HG03460 (cell line): ENCODE data around the gene PEPD.

Experiments used
- ATAC-seq: cut with Tn5 transposase; IDR thresholded peaks from one replicate; pipeline ENCODE4 v1.9.1; 2021; ENCODE audit not compliant: unreplicated experiment

The PEPD gene

GRCh38 chr19:33442706-33443105, 78.9 kb downstream of the PEPD start:
- ATAC-seq, result no peak

- ATAC-seq, result no peak
Measured at GRCh38 chr19:33441828-33442227, 79.8 kb downstream of the PEPD start.

GRCh38 chr19:33441277-33441699, 80.3 kb downstream of the PEPD start:
- no peak for ATAC-seq

GRCh38 chr19:33440682-33441081, 80.9 kb downstream of the PEPD start:
- ATAC-seq, result no peak

GRCh38 chr19:33440241-33440640, 81.3 kb downstream of the PEPD start:
- ATAC-seq, result no peak

- ATAC-seq, result no peak
Measured at GRCh38 chr19:33438987-33439781, 82.4 kb downstream of the PEPD start.

- no peak for ATAC-seq
Measured at GRCh38 chr19:33437821-33438671, 83.5 kb downstream of the PEPD start.

- no peak for ATAC-seq
Measured at GRCh38 chr19:33437393-33437820, 84.2 kb downstream of the PEPD start.

- ATAC-seq, result no peak
Measured at GRCh38 chr19:33436360-33437345, 84.9 kb downstream of the PEPD start.

GRCh38 chr19:33435706-33436359, 85.8 kb downstream of the PEPD start:
- no peak for ATAC-seq

- ATAC-seq, result no peak
Measured at GRCh38 chr19:33434886-33435705, 86.5 kb downstream of the PEPD start.

- ATAC-seq, result no peak
Measured at GRCh38 chr19:33434069-33434885, 87.3 kb downstream of the PEPD start.

- no peak for ATAC-seq
Measured at GRCh38 chr19:33432446-33433170, 89.0 kb downstream of the PEPD start.

GRCh38 chr19:33432015-33432414, 89.6 kb downstream of the PEPD start:
- ATAC-seq, result no peak

- ATAC-seq, result no peak
Measured at GRCh38 chr19:33430674-33431277, 90.8 kb downstream of the PEPD start.

GRCh38 chr19:33429891-33430673, 91.5 kb downstream of the PEPD start:
- ATAC-seq, result no peak

- ATAC-seq, result no peak
Measured at GRCh38 chr19:33428627-33429125, 92.9 kb downstream of the PEPD start.
